Breast epithelium (tissue), 3 donors: Measurements from ENCODE around the gene FAM170B.

Experiments used
- CTCF ChIP-seq, 3 donors: fragments of 450-650 bp; IDR thresholded peaks; one replicate each; pipeline ENCODE4 v1.5.1; 2016 to 2017; ENCODE audit warnings: antibody characterized with exemption in 3 of 3, mild to moderate bottlenecking in 3 of 3, moderate library complexity in 3 of 3
- POLR2AphosphoS5 ChIP-seq, 3 donors: sonication (generic); formaldehyde crosslinking; IDR thresholded peaks; one replicate each; pipeline ENCODE4 v1.6.1; 2017; ENCODE audit warnings: antibody characterized with exemption in 3 of 3

- TF ChIP-seq POLR2AphosphoS5 (IDR thresholded peaks at IDR 0.05), result no peak
- no peak for TF ChIP-seq CTCF (IDR thresholded peaks at IDR 0.05)
Observed at GRCh38 chr10:49180444-49180860, 46.6 kb upstream of the FAM170B start.
